Activated gamma-delta T cell treated with Interleukin-2 at 50 U/mL for 16 hours (primary cell): ENCODE measurements around the gene KLF2.
A peak's percentile ranks its signal among the peaks of the same experiment; 100 is the strongest.

Experiments used
- DNase-seq: peaks from one replicate; pipeline ENCODE4 v3.0.0-alpha.2; 2020

The KLF2 gene

DNA sequence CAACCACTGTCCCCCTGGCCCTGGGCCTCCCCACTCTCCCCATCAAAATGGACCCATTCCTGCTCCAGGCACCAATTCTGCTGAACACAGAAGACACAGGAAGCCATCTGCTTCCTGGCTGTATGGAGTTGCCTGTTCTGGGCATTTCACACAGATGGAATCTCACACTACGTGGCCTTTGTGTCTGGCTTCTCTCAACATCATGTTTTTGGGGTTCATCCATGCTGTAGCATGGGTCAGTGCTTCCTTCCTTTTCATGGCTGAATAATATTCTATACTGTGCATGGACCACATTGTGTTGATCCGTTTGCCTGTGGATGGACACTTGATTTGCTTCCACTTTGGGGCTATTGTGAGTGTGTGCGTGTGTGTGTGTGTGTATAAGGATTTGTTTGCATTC lies 15.0 kb upstream of the KLF2 start:
- DNase-seq = no peak

DNA sequence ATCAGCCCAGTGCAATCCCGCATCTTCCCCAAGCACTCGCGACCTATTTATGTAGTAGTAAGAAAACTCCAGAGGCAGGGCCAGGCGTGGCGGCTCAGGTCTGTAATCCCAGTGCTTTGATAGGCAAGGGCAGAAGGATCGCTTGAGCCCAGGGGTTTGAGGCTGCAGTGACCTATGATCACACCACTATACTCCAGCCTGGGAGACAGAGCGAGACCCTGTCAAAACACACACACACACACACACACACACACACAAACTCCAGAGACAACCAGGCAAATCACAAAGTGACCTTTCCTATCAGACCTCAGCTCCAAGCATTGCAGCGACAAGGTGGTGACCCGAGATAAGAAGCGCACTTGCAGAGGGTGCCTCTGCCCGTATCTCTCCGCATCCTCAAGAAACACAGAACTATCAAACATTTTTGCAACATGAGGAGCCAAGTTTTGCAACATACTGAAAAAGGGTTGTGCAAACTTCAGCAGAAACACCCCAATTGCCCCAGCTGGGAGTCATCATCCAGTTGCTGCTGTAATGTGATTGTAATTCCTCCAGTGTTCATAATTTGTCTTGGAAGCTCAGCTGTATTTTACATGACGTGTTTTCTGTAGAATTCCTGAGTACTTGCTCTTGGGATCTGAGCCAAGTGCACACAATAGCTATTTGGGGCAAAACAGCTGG lies 8.7 kb upstream of the KLF2 start:
- no peak for DNase-seq

DNA sequence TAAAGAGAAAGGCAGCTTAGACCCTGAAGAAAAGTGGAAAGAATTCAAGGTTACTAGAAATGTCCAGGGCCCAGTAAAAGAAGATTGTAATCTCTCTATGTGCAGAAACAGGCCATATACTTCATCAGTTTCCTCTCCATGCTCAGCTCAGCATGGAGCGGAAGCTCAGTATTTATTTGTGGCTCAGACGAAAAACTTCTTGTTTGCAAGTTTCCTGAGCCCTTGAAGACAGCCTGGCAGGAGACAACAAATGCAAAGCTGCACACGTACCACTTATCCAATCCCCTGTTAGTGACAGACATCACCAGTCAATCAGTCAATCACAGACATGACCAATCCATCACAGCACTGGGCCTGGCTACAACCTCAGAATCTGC lies 8.1 kb upstream of the KLF2 start:
- DNase-seq = no peak

DNA sequence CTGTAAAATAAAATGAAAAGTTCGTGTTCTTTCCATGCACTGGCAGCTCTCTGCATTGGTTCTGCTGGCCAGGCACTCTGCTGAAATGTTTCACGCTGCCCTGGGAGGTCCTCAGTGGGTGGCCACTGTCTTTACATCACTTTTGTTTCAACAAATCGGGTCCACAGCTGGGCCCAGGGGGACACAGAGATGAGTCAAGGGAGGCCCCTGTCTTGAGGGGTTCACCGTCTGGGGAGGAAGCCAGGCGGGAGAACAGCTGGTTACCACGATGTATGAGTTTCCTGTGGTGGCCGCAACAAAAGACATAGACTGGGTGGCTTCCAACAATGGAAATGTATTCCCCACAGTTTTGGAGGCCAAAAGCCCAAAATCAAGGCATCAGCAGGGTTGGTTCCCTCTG lies 5.1 kb upstream of the KLF2 start:
- peak; percentile 43 for DNase-seq

DNA sequence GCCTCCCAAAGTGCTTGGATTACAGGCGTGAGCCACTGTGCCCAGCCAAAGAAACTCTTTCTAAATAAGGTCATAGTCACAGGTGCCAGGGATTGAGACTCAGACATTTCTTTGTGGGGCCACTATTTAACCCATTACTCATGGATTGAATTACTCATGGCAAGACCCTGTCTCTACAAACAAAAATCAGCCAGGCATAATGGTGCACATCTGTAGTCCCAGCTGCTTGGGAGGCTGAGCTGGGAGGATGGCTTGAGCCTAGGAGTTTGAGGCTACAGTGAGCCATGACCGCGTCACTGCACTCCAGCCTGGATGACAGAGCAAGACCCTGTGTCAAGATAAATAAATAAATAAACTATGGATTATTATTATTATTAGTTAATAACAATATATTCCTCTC lies 3.6 kb upstream of the KLF2 start:
- DNase-seq = no peak

DNA sequence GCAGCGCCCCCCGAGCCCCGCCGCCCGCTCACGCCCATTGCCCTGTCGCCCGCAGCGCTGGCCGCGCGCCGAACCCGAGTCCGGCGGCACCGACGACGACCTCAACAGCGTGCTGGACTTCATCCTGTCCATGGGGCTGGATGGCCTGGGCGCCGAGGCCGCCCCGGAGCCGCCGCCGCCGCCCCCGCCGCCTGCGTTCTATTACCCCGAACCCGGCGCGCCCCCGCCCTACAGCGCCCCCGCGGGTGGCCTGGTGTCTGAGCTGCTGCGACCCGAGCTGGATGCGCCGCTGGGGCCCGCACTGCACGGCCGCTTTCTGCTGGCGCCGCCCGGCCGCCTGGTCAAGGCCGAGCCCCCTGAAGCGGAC lies 518 bp downstream of the KLF2 start:
- DNase-seq = peak; percentile 52

DNA sequence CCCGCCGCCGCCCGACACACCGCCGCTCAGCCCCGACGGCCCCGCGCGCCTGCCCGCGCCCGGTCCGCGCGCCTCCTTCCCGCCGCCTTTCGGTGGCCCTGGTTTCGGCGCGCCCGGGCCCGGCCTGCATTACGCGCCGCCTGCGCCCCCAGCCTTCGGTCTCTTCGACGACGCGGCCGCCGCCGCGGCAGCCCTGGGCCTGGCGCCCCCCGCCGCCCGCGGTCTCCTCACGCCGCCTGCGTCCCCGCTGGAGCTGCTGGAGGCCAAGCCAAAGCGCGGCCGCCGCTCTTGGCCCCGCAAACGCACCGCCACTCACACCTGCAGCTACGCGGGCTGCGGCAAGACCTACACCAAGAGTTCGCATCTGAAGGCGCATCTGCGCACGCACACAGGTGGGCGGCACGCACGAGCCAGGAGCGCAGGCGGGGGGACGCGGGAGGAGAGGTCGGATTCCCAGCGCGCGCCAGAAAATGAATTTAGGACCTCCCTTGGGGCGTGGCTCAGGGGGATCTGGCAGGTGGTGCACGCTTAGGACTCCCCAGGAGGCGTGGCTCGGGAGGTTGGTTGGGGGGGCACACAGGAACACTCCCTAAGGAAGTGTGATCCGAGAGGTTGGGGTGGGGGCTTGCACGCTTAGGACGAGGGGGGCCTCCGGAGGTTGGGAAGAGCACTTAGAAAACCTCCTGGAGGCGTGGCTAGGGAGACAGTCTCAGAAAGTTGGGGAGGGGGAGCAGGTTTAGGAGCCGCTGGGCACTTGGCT lies 1.2 kb downstream of the KLF2 start:
- peak; percentile 69 for DNase-seq

DNA sequence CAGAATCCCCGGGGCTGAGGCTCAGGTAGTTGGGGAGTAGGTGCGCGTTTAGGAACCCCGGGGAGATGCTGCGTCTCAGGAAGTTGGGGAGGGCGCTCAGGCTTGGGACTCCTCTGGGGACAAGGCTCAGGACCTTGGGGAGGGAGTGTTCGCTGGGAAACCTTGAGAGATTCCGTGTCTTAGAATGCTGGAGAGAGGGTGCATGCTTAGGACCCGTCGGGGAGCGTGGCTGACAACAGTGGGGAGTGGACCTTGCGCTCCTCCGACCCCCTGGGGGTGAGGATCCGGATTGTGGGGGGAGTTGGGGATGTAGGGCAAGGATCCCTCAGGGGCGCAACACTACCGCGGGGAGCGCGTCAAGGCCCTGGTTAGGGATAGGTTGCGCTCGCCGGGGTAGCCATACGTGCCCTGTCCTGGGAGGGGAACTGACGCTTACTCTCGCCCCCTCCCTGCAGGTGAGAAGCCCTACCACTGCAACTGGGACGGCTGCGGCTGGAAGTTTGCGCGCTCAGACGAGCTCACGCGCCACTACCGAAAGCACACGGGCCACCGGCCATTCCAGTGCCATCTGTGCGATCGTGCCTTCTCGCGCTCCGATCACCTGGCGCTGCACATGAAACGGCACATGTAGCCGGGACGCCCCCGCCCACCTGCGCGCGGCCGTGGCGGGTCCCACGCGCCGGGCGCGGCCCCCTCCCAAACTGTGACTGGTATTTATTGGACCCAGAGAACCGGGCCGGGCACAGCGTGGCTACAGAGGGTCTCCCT lies 2.0 kb downstream of the KLF2 start:
- DNase-seq = peak; percentile 49

DNA sequence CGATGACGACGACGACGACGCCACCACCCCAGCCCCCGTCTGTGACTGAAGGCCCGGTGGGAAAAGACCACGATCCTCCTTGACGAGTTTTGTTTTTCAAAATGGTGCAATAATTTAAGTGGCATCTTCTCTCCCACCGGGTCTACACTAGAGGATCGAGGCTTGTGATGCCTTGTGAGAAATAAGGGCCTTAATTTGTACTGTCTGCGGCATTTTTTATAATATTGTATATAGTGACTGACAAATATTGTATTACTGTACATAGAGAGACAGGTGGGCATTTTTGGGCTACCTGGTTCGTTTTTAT lies 2.5 kb downstream of the KLF2 start:
- DNase-seq = no peak

DNA sequence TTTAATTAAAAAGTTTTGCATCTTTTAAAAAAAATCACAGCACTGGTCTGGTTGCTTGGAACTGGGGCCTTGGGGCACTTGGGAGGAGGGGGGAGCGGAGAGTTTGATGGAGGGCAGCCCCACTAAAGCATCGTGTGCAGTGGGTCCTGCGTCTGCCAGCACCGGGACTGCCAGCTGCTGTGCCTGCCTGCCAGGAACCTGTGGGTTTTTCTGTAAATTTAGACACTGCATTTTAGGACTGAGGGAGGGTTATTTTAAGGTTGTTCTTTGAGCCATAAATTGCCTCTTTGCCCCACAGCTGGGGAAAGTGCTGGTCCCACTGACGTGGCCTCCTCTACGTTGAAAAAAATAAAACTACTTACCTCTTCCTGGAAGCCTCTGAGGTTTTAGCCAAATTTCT lies 2.9 kb downstream of the KLF2 start:
- no peak for DNase-seq

DNA sequence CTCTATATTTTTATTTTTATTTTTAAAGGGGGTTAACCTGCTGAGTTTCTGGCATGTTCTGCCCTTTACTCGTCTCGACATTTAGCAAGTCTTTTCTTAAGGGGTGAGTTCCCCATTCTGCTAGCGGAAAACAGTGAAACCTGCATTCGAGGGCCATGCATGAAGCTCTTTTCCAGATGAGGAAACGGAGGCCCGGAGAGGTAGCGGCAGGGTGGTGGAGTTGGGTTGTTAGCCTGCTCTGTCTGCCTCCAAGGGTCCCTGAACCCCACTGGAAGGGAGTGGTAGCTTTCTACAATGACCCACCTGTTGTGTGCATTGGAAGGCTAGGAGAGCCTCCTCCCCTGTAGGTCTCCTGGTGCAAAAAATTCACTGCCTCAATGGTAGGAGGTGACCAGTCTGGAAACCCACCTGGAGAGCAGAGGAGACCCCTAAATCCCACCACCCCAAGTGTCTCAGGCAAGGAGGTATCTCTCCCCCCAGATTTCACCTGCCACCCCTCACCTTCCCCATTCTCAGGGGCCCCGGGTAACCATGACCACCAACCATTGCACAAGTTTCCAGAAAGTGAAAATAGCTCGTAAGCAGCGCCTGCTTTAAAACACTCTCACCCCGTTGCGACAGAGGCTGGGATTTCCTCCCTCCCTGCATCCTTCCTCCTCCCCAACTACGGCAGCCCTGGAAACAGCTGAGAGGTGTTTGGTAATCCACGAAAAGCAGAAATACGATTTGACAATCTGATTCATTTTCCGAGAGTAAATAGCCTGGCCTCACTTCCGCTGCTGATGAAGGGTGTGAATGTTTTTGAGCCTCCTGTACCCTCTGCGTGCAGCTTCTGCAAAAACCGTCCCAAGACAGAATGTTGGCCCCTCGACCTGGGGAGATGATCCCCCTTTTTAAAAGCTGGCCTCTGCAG lies 3.5 kb downstream of the KLF2 start:
- DNase-seq = peak; percentile 54

DNA sequence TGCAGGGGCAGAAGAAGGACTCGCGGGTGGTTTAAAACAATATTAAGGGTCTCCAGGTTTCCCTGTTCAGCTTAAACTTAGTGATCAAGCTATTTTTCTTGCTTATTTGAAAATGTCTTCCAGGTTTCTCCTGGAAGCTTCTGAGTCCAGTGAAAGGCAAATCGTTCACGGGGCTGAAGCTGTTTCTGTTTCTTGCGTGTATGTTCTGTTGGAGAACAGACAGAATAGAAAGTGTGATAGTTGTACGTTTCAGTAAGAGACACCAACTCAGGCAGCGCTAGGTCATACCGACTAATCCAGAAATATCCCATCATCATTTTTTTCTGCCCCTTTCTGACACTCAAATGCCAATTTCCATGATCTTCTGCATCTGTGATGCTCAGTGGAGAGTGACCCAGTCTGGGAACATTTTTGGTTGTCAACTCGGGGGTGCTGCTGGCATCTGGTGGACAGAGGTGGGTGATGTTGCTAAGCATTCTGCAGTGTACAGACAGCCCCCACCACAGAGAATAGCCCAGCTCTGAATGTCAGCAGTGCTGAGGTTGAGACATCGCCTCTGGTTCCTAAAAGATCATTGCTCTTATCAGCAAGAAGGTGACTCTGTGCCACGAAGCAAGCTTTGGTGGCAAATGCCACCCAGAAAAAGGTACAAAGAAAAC lies 4.3 kb downstream of the KLF2 start:
- peak; percentile 55 for DNase-seq

DNA sequence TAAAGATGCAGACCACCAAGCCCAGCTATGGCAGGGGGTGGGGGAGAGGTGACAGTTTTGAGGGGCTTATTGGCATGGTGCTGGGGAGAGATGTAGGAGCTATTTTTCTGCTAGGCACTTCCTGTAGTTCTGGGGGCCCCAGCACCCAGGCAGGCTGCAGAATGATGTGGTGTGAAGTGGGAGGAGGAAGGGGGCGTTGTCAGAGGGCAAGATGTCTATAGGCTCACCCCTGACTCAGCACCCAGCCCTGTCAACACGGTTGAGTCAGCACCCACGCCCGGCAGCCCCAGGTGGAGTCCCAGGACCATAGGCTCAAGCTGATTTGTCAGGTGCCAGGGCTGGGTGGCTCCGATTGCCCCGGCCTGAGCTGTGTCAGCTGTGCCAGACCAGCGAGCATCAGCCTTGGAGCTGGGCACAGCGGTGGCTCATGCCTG lies 5.8 kb downstream of the KLF2 start:
- DNase-seq = peak; percentile 95

DNA sequence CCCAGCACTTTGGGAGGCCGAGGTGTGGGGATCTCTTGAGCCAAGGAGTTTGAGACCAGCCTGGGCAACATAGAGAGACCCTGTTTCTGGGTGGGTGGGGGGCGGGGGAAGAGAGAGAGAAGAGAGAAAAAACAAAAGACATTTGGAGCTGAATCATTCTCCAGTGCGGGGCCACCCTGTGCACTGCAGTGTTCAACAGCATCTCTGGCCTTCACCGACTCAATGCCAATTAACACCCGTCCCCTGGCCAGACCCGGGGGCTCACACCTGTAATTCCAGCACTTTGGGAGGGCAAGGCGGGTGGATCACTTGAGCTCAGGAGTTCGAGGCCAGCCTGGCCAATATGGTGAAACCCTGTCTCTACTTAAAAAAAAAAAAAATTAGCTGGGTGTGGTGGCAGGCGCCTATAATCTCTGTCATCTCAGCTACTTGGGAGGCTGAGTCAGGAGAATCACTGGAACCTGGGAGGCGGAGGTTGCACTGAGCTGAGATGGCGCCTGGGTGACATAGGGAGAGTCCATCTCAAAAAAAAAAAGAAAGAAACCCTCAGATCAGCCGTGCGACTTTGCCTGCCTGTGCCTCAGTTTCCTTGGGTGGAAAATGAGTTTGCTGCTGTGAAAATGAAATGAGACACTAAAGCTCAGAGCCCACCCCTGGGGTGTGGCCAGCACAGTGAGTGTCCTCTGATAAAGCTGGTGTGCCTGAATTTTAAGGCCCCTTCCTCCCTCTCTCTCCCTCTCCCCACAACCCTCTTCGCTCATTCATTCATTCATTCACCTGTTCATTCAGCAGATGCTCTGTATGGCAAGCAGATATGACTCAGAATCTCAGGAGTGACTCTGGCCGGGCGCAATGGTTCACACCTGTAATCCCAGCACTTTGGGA lies 6.4 kb downstream of the KLF2 start:
- DNase-seq = peak; percentile 23

DNA sequence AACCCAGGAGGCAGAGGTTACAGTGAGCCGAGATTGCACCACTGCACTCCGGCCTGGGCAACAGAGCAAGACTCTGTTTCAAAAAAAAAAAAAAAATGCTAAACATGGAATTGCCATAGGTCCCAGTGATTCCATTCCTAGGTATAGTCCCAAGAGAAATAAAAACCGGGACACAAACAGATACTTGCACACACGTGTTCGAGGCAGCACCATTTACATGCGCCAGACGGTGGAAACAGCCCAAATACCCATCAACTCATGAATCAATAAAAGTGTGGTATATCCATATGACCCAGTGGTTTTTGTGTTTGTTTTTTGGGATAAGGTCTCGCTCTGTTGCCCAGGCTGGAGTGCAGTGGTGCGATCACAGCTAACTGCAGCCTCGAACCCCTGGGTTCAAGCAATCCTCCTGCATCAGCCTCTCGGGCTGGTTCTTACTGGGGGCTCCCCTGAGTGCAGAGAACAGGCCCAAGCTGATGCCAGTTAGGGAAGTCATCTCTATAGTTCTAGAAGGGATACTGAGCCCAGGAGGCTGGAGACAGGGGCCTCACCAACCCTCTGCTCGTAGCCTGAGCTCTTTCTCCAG lies 8.5 kb downstream of the KLF2 start:
- no peak for DNase-seq

DNA sequence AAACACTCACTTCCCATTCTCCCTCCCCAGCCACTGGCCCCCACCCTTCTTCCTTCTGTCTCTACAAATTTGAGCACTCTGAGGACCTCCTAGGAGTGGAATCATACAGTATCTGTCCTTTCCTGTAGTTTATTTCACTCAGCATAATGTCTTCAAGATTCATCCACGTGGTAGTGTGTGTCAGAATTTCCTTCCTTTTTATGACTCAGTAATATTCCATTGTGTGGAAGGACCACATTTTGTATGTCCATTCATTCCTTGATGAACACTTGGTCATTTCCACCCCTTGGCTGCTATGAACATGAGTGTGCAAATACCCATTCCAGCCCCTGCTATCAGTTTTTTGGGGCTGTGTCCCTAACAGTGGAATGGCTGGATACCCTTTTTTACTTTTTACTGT lies 9.8 kb downstream of the KLF2 start:
- DNase-seq = no peak

DNA sequence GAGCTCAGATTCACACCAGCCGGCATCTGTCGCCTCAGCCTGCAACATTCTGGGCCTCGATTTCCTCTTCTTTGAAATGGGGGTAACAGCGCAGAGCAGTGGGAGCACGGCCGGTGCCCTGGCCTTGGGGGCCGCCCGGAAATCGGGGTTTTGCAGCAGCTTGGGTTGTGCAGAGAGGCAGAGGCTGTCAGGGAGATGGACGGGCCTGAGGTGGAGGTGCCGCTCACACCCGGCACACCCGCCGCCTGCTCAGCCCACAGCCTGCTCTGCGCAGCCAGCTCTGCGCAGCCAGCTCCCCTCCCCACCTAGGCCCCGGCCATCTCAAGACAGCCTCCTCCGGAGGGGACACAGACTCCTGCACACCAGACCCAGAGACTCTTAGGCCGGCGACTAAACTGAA lies 10.6 kb downstream of the KLF2 start:
- DNase-seq = no peak

DNA sequence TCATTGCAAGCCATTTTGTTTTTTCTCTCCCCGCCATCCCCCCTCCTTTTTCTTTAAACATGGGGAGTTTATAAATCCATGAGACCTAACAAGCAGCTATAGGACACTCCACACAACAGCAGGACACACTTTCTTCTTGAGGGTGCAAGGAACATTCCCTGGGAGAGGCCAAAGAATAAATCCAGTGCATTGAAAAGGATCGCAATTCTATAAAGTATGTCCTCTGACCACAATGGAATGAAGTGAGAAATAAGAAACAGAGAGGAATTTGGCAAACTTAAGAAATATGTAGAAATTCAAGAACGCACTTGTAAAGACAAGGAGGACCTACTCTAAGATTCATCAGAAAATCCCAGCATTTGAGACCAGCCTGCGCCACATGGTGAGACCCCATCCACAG lies 11.9 kb downstream of the KLF2 start:
- no peak for DNase-seq

DNA sequence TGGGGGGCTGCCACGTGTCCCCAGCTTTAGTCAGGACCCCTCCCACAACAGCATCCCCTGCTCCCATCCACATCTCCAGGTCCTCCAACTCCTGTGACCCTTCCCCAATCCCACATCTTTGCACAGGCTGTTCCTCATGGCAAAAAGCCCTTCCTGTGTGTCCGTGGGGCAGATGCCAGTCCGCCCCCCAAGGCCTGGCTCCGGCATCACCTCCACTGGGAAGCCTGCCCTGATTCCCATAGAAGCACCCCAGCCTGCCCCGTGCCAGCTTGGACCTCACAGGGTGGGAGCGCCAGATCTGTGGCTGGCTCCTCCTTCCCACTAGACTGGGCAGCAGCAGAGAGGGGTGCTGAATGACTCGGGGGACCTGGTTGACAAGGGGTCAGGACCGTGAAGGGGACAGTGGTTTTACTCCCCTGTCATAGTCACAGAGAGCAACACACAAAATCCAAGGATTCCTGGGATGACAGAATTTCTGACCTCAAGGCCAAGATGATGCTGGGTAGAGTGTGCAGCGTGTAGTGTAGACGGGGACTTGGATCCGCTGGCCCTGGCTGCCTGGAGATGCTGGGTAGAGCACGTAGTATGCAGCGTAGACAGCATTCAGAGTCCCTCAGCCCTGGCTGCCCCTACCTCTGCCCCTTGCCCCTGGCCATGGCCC lies 13.3 kb downstream of the KLF2 start:
- no peak for DNase-seq
